ENCODE results near the gene TBC1D32. TPM values are rescaled to one million over a fixed set of nuclear protein-coding genes. Genes with fewer than 3 reads are reported as not detected.

TBC1D32 gene
- total RNA-seq, 4 donors from 2014 or later = 14.9 to 27.1 (median 22.4) TPM

DNA sequence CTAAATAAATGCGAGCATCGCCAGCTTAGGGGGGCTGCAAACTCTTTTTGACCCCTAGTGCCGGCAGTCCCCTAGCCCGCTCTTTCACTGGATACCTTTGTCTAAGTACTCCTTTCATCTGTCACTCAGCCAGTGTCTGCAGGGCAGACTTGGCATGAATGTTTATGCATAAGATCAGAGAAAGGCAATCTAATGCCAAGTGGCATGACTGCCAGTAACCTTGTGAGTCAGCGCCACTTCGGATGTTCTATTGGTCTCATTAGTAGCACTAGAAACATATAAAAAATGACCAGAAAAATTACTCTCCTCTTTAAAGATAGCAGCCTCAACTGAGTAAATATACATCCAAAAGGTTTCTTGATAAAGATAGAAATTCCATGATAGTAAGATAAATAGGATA, 192.2 kb downstream of the TBC1D32 start:
- intact Hi-C loops (cut with DNase I) = no loop called here

DNA sequence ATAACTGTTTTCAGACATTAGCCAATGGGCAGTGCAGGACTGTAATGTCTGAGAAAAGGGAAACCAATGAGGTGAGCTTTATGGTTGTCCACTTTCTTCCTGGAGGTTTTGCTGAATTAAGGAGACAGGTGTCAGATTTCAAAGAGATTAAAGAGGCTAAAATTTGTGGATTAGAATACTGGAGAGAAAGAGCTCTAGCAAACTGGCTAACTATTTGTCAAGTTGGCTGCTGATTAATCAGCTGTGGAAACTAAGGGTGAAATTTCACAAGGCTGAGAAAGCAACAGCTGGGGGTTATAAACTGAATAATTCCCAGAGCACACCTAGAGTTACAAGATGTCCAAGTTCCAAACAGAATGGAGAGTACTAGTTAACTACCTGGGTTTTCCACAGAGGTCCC, 198.9 kb downstream of the TBC1D32 start:
- H3K27ac ChIP-seq = no peak overlapping the region
- no peaks in the 10 kb centered on the region for H3K36me3 ChIP-seq
- DNase-seq = no peak
- no peaks in the 10 kb centered on the region for H3K4me1 ChIP-seq
- no peak overlapping the region for H3K4me3 ChIP-seq (replicated peaks in 1 of 3)
- no peak for TF ChIP-seq POLR2A (IDR thresholded peaks at IDR 0.05)
- TF ChIP-seq, protein P1, sequence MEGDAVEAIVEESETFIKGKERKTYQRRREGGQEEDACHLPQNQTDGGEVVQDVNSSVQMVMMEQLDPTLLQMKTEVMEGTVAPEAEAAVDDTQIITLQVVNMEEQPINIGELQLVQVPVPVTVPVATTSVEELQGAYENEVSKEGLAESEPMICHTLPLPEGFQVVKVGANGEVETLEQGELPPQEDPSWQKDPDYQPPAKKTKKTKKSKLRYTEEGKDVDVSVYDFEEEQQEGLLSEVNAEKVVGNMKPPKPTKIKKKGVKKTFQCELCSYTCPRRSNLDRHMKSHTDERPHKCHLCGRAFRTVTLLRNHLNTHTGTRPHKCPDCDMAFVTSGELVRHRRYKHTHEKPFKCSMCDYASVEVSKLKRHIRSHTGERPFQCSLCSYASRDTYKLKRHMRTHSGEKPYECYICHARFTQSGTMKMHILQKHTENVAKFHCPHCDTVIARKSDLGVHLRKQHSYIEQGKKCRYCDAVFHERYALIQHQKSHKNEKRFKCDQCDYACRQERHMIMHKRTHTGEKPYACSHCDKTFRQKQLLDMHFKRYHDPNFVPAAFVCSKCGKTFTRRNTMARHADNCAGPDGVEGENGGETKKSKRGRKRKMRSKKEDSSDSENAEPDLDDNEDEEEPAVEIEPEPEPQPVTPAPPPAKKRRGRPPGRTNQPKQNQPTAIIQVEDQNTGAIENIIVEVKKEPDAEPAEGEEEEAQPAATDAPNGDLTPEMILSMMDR (IDR thresholded peaks at IDR 0.05) = no peak
- no peaks in the 10 kb centered on the region for H3K9me3 ChIP-seq
- H3K27me3 ChIP-seq = no peaks in the 10 kb centered on the region
- intact Hi-C loops (cut with DNase I) = no loop called here

More for the DNA sequence above, 192.2 kb downstream of the TBC1D32 start:
- no peak for DNase-seq
- Histone ChIP-seq H3K4me1 (no peaks in the 10 kb centered on the region), H3K27me3 (no peaks in the 10 kb centered on the region), H3K9me3 (no peaks in the 10 kb centered on the region), H3K4me3 (replicated peaks in 1 of 3) (no peak overlapping the region), H3K36me3 (no peaks in the 10 kb centered on the region), H3K27ac (no peak overlapping the region)
- TF ChIP-seq POLR2A (IDR thresholded peaks at IDR 0.05) = no peak
- TF ChIP-seq, protein P1 (IDR thresholded peaks at IDR 0.05) = no peak
- WGBS, 2 donors = 95 to 97% methylated on average over 6 of the region's 6 CpGs

DNA sequence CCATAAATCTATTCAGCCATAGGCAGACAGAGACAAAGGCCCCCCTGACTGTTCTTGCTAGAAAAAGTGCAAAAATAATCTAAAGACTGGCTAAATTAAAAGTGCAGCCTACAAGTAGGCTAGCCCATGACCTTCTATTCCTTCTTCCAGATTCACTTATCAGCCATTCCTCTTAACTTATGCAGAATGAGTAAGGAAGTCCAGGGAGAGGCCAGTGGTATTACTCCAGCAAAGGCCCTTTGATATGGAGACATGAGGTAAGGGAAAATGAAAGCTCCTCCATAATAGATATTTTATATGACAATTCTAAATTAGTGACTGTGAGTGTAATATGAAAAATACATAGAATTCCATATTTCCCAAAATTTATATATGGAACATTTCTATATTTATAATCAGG, 199.4 kb downstream of the TBC1D32 start:
- H3K4me3 ChIP-seq (replicated peaks in 1 of 3) = no peak overlapping the region
- no peaks in the 10 kb centered on the region for H3K4me1 ChIP-seq
- intact Hi-C loops (cut with DNase I) = no loop called here
- TF ChIP-seq, protein P1 (IDR thresholded peaks at IDR 0.05) = no peak
- TF ChIP-seq POLR2A (IDR thresholded peaks at IDR 0.05) = no peak
- no peaks in the 10 kb centered on the region for H3K36me3 ChIP-seq
- no peak for DNase-seq
- H3K9me3 ChIP-seq = no peaks in the 10 kb centered on the region
- H3K27me3 ChIP-seq = no peaks in the 10 kb centered on the region
- no peak overlapping the region for H3K27ac ChIP-seq

DNA sequence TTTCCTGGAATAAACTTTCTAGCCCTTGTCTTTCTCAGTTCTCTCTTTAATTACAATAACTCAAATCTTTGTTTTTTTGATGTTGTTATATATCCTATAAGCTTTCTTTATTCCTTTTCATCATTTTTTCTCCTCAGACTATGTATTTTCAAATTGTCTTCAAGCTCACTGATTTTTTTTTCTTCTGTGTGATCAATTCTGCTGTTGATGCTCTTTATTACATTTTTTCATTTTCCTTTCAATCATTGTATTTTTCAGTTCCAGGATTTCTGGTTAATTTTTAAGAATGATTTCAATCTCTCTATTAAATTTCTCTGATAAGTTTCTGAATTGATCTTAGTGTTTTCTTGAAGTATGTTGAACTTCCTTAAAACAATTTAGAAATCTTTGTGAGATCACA, 209.7 kb downstream of the TBC1D32 start:
- Histone ChIP-seq H3K9me3 (no peaks in the 10 kb centered on the region), H3K4me3 (replicated peaks in 1 of 3) (no peak overlapping the region), H3K36me3 (peaks cover 7 to 9% of the 10 kb centered on the region in 2 donors), H3K27me3 (no peaks in the 10 kb centered on the region), H3K4me1 (no peaks in the 10 kb centered on the region), H3K27ac (no peak overlapping the region)
- no peak for DNase-seq
- intact Hi-C loops (cut with DNase I) = no loop called here
- TF ChIP-seq POLR2A (IDR thresholded peaks at IDR 0.05) = no peak
- TF ChIP-seq, protein P1 (IDR thresholded peaks at IDR 0.05) = no peak

DNA sequence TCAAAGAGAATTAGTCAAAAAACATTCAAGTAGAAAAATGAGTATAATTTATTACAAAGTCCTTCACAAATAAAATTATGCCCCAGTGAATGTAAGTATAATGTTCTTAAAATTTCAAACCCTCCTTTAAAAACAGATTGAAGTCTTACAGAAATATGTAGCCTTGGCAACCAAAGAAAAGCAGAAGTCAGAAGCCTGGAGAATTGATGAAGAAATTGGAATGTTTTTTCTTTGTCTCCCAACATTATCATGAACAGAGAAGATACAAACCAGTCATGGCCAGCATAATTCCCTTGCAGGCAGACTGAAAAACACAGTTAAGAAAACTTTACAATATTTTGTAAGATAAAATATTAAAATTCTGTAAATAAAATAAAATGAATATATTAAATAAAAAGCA, 221.9 kb downstream of the TBC1D32 start:
- intact Hi-C loops (cut with DNase I) = no loop called here

More for the DNA sequence above, 221.9 kb downstream of the TBC1D32 start:
- no peak overlapping the region for H3K4me3 ChIP-seq (replicated peaks in 1 of 3)
- no peaks in the 10 kb centered on the region for H3K36me3 ChIP-seq
- TF ChIP-seq, protein P1 (IDR thresholded peaks at IDR 0.05) = no peak
- no peaks in the 10 kb centered on the region for H3K9me3 ChIP-seq
- no peak for DNase-seq
- no peaks in the 10 kb centered on the region for H3K4me1 ChIP-seq
- no peak overlapping the region for H3K27ac ChIP-seq
- no peaks in the 10 kb centered on the region for H3K27me3 ChIP-seq
